ENCODE measurements around the gene CHST7.

The CHST7 gene

DNA sequence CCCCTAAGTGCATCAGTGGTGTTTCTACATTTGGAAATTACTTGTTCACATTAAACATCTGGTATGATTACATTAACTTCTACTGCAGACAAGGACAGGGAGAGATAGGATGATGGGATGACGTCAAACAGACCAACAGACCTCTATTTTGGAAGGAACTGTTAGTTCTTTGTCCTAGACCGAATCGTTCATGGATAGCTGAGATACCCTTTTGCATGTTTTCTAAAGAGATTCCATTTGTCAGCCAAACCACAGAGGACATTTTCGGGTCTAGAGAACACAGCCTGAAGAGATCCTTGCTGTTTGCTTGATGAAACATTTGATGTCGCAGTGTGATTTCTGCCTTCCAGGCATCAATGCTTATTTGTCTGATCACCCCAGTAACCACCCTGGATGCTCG is 27.7 kb downstream of the CHST7 start:
- Histone ChIP-seq H3K4me2 (ENCODE audit: insufficient read depth, low read length) (no peak overlapping the region), H3K9ac (ENCODE audit: low read depth, low read length) (no peak overlapping the region), H3K36me3 (ENCODE audit: insufficient read depth, low read length) (no peaks in the 10 kb centered on the region), H3K4me1 (ENCODE audit: insufficient read depth, low read length) (no peaks in the 10 kb centered on the region), H3K9me3 (ENCODE audit: insufficient read depth, low read length, severe bottlenecking) (no peaks in the 10 kb centered on the region), H4K20me1 (ENCODE audit: insufficient read depth, low read length) (no peaks in the 10 kb centered on the region), H2AFZ (ENCODE audit: low read depth, low read length) (no peak overlapping the region), H3K79me2 (ENCODE audit: insufficient read depth, low read length) (no peaks in the 10 kb centered on the region), H3K27ac (ENCODE audit: low read length) (no peak overlapping the region), H3K27me3 (ENCODE audit: insufficient read depth, low read length, poor library complexity) (no peaks in the 10 kb centered on the region), H3K4me3 (ENCODE audit: low read depth in 1 of 2, low read length in 2 of 2) (no peak overlapping the region)
- TF ChIP-seq, protein P1, sequence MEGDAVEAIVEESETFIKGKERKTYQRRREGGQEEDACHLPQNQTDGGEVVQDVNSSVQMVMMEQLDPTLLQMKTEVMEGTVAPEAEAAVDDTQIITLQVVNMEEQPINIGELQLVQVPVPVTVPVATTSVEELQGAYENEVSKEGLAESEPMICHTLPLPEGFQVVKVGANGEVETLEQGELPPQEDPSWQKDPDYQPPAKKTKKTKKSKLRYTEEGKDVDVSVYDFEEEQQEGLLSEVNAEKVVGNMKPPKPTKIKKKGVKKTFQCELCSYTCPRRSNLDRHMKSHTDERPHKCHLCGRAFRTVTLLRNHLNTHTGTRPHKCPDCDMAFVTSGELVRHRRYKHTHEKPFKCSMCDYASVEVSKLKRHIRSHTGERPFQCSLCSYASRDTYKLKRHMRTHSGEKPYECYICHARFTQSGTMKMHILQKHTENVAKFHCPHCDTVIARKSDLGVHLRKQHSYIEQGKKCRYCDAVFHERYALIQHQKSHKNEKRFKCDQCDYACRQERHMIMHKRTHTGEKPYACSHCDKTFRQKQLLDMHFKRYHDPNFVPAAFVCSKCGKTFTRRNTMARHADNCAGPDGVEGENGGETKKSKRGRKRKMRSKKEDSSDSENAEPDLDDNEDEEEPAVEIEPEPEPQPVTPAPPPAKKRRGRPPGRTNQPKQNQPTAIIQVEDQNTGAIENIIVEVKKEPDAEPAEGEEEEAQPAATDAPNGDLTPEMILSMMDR (IDR thresholded peaks at IDR 0.05; ENCODE audit: borderline replicate concordance, extremely low read depth, low read length, poor library complexity, severe bottlenecking) = no peak
- TF ChIP-seq EZH2 (IDR thresholded peaks at IDR 0.05; ENCODE audit: borderline replicate concordance, low read depth, low read length, severe bottlenecking) = no peak
- ATAC-seq (ENCODE audit: insufficient read depth, low read depth) (no peak), DNase-seq (no peak)

DNA sequence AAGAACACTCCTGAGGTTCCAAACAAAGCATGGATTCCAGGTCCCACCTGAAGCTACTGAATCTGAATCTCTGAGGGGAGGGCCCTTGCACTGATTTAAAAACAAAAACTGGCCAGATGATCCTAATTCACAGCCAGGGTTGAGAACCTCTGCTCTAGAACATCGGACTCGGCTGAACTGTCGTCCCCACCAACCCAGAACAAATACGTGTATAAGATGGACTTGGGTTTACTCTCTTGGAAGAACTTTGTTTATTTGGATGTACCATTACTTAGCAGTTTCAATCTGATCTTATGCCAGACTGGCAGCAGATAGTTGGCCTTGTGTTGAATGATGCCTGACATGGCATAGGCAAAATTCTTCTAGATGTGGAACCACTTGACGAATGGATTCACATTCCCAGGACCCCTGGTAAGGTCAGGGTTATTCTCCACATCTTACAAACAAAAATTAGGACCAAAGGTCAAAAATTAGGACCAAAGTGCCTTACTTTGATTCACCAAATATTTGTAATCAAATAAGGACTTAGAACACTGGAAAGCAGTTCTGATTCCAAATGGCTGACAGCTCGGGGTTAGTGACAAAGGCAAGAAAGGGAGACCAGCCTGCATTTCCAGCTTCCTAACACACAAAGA is 29.0 kb downstream of the CHST7 start:
- Histone ChIP-seq H2AFZ (ENCODE audit: low read depth, low read length) (no peak overlapping the region), H3K27ac (ENCODE audit: low read length) (no peak overlapping the region), H3K4me2 (ENCODE audit: insufficient read depth, low read length) (no peak overlapping the region), H4K20me1 (ENCODE audit: insufficient read depth, low read length) (no peaks in the 10 kb centered on the region), H3K79me2 (ENCODE audit: insufficient read depth, low read length) (no peaks in the 10 kb centered on the region), H3K27me3 (ENCODE audit: insufficient read depth, low read length, poor library complexity) (no peaks in the 10 kb centered on the region), H3K9ac (ENCODE audit: low read depth, low read length) (no peak overlapping the region), H3K4me1 (ENCODE audit: insufficient read depth, low read length) (no peaks in the 10 kb centered on the region), H3K4me3 (ENCODE audit: low read depth in 1 of 2, low read length in 2 of 2) (no peak overlapping the region), H3K9me3 (ENCODE audit: insufficient read depth, low read length, severe bottlenecking) (no peaks in the 10 kb centered on the region), H3K36me3 (ENCODE audit: insufficient read depth, low read length) (no peaks in the 10 kb centered on the region)
- no peak for DNase-seq
- TF ChIP-seq, protein P1 (IDR thresholded peaks at IDR 0.05; ENCODE audit: borderline replicate concordance, extremely low read depth, low read length, poor library complexity, severe bottlenecking) = no peak
- no peak for TF ChIP-seq EZH2 (IDR thresholded peaks at IDR 0.05; ENCODE audit: borderline replicate concordance, low read depth, low read length, severe bottlenecking)
- ATAC-seq (ENCODE audit: insufficient read depth, low read depth) = no peak

DNA sequence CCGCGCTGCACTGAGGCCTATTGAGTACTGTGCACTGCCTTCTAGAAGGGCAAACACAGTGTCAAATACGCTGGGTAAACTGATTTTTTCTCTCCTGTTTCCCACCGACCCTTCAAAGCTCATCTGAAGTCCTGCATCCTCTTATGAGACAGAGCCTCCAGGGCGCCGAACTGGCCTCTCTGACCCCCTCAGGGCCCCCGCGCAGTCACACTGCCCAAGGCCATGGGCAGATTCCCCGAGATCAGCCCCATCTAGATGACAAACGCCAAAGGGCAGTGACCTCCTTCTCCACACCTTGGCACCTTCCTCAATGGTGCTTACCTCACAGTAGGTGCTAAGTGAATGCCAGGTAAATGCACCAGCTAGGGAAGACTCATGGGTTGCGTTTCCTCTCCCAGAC is 34.4 kb downstream of the CHST7 start:
- no peak overlapping the region for H3K4me2 ChIP-seq (ENCODE audit: insufficient read depth, low read length)
- ATAC-seq (ENCODE audit: insufficient read depth, low read depth) (no peak), DNase-seq (no peak)
- no peak overlapping the region for H3K9ac ChIP-seq (ENCODE audit: low read depth, low read length)
- no peak overlapping the region for H3K4me3 ChIP-seq (ENCODE audit: low read depth in 1 of 2, low read length in 2 of 2)
- H2AFZ ChIP-seq (ENCODE audit: low read depth, low read length) = no peak overlapping the region
- no peaks in the 10 kb centered on the region for H4K20me1 ChIP-seq (ENCODE audit: insufficient read depth, low read length)
- H3K9me3 ChIP-seq (ENCODE audit: insufficient read depth, low read length, severe bottlenecking) = no peaks in the 10 kb centered on the region
- no peaks in the 10 kb centered on the region for H3K36me3 ChIP-seq (ENCODE audit: insufficient read depth, low read length)
- peaks cover 11% of the 10 kb centered on the region for H3K4me1 ChIP-seq (ENCODE audit: insufficient read depth, low read length)
- TF ChIP-seq EZH2 (IDR thresholded peaks at IDR 0.05; ENCODE audit: borderline replicate concordance, low read depth, low read length, severe bottlenecking) = no peak
- TF ChIP-seq, protein P1 (IDR thresholded peaks at IDR 0.05; ENCODE audit: borderline replicate concordance, extremely low read depth, low read length, poor library complexity, severe bottlenecking) = no peak
- H3K27me3 ChIP-seq (ENCODE audit: insufficient read depth, low read length, poor library complexity) = no peaks in the 10 kb centered on the region
- no peaks in the 10 kb centered on the region for H3K79me2 ChIP-seq (ENCODE audit: insufficient read depth, low read length)
- H3K27ac ChIP-seq (ENCODE audit: low read length) = no peak overlapping the region

Measured in DND-41 (cell line).